ENCODE data around the gene ZFPL1.

Gene ZFPL1

DNA sequence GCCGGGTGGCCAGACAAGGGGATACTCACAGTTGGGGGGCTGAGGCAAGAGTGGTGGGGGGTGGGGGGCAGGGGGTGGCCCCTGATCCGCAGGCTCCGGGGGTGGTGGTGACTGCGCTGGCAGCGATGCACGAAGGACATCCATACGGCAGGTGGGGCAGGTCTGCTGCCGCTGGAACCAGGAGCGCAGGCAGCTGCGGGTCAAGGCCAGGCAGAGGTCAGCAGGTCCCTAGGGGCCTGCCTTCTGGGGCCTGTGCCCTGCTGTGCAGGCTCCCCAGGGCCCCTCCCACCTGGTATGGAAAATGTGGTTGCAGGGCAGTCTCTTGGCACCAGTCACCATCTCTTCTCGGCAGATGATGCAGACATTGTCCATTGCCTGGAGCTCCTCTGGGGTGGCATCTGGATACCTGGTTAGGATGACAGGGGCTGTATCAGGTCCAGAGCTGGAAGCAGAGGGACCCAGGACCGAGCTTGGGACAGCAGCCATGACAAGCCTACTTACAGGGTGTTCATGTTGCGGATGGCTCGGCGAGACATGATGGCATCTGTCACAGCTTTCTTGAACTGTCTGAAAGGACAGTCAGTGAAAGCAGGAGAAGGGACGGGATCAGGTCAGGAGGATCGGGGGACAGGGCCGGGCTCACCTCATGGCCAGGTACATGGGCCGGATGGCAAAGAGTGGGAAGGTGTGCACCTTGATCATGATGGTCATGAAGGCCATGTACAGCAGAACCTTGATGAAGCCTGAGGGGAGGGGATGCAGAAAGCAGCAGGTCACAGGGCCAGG lies 46.8 kb downstream of the ZFPL1 start:
- no peak for DNase-seq

DNA sequence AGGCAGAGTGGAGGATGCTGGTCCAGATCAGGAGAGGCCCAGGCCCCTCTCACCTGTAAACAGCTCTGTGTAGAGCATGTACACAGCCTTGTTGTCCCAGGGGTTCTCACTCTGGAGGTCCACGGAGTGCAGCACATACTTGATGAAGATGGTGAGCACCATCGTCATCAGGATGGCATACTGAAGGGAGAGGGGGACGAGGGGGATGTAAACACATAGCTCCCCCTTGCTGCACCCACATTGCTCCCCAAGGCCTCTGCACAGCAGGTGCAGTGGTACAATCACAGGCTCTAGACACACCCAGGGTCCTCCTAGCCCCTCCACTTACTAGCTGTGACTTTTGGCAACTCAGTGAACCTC lies 47.4 kb downstream of the ZFPL1 start:
- DNase-seq = no peak

DNA sequence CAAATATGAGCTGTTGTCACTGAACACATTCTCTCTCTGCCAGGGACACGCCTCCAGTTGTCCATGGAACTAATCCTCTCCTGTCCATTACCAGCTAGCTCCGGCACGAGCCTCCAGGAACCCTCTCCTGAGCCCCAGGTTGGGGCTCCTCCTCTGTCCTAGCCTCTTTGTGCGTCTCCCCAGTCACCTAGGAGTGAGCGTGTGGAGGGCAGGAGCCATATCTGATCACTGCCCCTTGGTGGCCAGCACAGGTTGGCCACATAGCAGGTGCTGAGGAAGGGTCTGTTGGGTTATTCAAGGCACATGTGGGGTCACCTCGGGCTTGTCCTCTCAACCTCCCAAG lies 47.8 kb downstream of the ZFPL1 start:
- DNase-seq = no peak

DNA sequence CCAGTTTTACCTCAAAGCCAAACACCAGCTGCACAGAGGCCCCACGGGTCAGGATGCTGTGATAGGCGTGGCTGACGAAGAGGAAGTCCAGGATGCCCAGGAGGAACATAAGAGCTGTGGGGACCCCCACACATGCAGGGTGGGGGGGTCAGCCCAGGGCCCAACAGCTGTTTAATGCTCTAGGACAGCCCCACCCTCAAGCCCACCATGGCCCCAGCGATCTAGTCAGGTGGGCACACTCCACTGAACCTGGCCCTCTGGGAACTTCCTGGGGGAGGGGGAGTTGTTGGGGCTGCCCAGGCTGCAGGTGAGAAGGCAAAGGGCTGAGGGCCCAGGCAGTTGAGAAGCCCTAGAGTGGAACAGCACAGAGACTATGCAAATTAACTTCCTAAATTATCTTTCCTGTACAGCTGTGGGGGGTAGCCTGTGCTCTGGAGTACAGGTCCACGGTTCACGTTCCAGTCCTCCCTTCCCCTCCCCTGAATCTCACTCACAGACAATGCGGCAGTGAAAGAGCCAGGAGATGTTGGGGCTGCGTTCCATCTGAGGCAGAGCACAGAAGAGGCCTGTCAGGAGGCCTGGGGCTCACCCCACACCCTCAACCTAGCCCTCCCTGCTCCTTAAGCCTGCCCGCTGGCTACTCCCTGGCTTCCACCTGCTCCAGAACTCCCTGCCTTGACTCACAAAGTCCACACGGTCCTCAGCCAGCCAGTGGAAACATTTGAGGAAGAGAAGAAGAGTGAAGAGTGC lies 48.4 kb downstream of the ZFPL1 start:
- DNase-seq = no peak

DNA sequence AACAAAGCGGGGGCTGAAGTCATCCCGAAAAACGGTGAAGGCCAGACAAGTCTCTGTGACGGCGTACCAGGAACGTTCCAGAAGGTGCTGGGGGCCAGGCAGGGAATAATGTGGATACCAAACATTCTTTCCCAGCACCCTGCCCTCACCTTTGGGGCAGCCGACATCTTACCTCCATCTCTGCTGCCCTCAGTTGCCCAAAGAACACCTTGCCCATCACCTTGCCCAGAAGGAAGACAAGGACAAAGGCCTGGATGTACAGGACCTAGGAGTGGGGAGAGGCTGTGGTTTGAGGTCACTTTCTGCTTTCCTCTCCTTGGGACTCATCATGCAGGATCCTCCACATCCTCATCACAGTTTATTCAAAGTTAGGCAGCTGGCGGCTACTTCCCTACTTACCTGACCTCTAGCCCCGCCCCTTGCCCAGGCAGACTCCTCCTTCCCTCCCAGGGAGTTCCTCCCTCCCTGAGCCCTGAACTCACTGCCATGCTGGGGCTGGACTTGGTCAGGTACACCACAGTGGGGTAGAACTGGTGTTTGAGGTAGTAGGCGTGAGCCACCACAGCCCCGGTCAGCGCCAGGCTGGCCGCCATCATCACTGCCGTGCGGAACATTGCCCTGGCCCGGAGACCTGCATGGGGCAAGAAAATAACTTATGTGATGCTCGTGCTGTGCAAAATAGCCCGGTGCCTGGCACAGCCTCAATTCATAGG lies 49.1 kb downstream of the ZFPL1 start:
- DNase-seq = no peak

DNA sequence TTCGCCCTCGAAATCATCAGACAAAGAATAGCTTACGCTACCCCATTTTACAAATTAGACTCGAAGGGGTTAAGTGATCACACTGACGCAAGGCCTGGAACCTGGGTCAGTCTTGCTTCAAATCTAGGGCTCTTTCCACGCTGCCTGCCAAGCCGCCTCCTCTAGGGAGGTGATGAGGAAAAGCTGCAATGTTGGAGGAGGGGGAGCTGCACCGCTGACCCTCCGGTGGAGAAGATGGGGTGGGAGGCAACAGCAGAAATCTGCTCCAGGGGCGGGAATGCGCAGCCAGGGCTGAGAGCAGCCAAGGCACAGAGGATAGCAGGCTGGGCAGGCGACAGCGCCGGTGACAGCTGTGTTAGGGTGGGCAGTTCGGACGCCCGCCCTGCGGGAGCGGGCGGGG lies 49.7 kb downstream of the ZFPL1 start:
- no peak for DNase-seq

DNA sequence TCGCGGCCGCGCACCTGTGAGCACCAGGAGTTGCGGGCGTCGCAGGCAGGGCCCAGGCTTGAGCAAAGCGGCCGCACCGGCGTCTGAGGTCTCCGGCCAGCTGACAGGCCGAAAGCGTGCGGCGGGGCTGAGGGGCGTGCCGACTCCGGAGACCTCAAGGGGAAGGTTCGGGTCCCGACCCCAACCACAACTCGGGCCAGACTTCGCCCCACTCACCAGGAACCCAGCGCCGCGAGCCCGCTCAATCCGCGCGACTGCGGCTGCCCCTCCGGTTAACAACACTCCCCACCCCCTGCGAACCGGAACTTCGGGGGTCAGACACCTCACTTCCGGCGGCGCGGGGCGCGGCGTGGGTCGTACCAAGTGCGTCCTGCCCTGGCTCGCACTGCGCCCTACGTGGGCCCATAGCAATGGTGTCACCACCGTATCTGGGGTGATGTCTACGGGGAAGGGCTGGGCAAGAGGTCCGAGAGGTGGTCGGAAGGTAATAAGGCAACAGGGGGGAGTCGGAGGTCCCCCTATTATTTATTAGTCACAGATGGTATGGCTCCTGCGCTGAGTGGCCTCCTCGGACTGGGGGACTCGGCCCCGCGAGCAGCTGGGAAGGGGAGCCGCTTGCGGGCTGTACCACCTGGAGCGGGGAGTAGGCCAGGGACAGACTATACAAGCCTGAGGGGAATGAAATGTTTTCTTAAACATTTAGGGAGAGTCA lies 50.4 kb downstream of the ZFPL1 start, which contains the start of gene SYVN1:
TSS of gene SYVN1 (minus strand) at position 280 of the 712 bp plus-strand sequence. CDS start 918 bp downstream, outside the sequence.
- peak; percentile 89 for DNase-seq

DNA sequence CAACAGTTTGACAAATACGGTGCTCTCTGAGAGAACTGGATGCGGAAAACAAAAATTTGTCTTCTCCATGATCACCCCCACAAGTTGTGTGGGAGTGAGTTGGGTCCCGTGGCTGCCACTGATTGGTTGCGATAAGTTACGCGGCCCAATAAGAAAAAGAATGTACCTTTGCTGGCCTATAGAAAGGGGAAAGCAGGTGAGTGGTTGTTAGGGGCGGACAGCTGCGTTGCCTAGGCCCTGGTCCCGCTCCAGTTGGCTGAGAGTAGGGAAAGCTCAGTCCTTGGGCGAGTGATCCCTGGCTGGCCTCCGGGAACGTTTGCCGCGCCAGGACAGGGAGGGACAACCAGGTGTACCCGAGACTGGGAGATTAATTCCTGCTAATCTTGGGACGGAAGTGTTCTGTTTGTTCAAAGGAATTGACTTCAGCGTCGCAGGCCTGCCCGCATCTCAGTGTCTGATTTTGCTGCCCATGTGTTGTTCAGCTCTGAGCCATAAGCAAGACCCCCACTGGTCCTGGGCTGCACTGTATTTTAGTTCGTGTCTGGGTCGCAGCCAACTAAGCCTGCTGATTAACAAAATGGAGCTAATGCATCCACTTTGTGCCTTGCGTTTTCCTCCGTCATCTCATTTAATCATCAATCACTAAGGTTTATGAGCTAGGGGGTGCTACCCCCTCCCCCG lies 51.1 kb downstream of the ZFPL1 start:
- DNase-seq = peak; percentile 99

DNA sequence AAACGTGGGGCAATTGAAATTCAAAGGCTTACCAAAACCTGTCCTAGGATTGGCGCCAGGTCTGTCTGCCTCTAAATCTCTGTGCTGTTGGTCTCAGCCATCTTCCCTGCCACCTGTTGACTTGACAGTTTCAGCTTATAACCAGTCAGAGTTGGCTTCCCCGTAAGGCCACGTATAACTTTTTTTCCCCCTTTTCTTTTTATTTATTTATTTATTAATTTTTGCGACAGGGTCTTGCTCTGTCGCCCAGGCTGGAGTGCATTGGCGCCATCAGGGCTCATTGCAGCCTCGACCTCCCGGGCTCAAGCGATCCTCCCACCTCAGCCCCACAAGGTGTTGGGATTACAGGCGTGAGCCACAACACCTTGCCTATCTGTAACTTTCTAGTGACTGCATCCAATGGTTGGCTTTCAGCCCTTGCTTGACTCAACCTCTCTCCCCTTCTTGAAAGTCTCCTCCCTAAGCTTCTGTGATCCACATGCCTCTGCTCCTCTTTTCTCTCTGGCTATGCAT lies 51.7 kb downstream of the ZFPL1 start:
- DNase-seq = no peak

DNA sequence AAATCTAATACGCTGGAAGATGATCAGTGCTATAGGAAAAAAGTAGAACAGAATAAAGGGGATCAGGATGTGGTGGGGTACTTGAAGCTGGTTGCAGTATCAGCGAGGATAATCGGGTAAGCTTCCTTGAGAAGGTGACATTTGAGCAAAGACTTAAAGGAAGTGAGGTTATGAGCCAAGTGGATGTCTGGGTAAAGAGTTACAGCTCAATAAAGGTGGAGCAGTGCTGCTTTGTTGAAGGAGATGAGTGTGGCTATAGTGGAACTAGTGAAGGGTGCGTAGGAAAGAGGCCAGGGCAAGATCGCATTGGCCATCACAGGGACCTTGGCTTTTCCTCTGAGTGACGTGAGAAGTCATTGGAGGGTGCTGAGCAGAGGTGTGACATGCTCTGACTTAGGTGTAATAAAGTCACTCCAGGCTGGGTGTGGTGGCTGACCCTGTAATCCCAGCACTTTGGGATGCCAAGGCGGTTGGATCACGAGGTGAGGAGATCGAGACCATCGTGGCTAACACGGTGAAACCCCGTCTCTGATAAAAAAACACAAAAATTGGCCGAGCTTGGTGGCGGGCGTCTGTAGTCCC lies 52.6 kb downstream of the ZFPL1 start:
- no peak for DNase-seq
